GM23338 (cell line): ENCODE results near the gene PLXNA2.

Experiments used
- CREB1 ChIP-seq: fragments of 250-450 bp; sonication (Bioruptor Pico); IDR thresholded peaks from 2 replicates; pipeline ENCODE4 v1.5.0; 2020; ENCODE audit warnings: low read depth, mild to moderate bottlenecking, moderate library complexity
- EZH2 ChIP-seq: fragments of 200-600 bp; sonication (generic); IDR thresholded peaks from one replicate; pipeline ENCODE4 v1.8.0; 2017; ENCODE audit warnings: antibody characterized with exemption, mild to moderate bottlenecking, low read depth; ENCODE audit not compliant: unreplicated experiment
- EZH2phosphoT487 ChIP-seq: fragments of 200-600 bp; sonication (generic); IDR thresholded peaks from one replicate; pipeline ENCODE4 v1.8.1; 2018; ENCODE audit warnings: antibody characterized with exemption; ENCODE audit not compliant: unreplicated experiment
- POLR2AphosphoS5 ChIP-seq: IDR thresholded peaks from 2 replicates; pipeline ENCODE4 v1.6.1; 2016; ENCODE audit warnings: antibody characterized with exemption, low read depth
- TF ChIP-seq, protein P1 (sequence below), 2 experiments: fragments of 200-600 bp in 1 of 2; sonication (generic) in 1 of 2; conservative IDR thresholded peaks; 2 replicates each; pipeline versions ENCODE4 v1.5.1 to v1.6.1; 2016 to 2017; ENCODE audit warnings: antibody characterized with exemption in 2 of 2, low read depth in 2 of 2, mild to moderate bottlenecking in 2 of 2, moderate library complexity in 1 of 2
- TF ChIP-seq, protein P2 (sequence below): IDR thresholded peaks from one replicate; pipeline ENCODE4 v1.6.1; 2018; ENCODE audit warnings: antibody characterized with exemption; ENCODE audit not compliant: unreplicated experiment
- TF ChIP-seq, protein P3 (sequence below): IDR thresholded peaks from 2 replicates; pipeline ENCODE4 v1.6.1; 2016; ENCODE audit warnings: antibody characterized with exemption

DNA sequence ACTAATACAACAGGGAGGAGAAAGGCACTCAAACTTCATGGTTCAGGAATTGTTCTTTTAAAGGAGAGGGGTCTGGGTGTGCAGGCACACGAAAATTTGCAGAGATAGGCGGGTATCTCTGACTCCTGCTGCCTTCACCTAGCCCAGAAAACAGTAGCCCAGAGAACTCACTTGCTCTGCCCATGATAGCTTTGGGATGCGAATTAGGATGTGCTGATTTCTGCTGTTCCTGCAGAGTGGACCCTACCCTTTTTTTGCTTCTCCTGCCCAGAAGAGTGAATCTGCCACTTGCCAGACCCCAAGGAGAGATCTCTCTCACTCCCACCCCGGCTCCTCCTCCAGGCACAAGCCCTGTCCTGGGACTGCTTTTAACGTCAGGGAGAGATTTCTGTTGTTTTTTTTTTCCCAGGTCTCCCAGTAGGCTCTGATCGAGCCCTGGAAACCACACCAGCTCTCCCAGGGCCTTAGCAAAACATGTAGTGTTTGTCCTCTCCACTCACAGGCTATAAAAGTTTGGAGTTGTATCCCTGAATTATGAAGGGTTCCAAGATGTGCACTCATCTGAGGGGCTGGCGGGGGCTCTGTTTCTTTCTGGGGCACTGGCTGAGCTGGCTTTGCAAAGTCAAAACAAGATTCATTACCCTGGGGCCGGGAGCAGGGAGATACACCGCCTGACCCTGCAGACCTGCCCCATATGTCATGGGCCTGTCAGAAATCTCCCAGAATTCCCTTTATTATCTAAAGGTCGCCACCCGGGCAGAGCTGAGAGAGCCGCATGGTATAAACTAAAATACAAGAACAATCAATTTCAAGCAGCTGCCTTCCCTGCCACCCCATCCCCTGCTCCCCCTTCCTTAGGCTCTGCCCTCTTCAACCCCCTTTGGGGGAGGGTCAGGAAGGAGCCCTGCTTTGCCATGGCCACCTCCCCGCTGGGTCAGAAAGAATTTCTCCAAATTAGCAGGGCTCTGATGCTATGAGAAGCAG, 17.9 kb downstream of the PLXNA2 start:
- TF ChIP-seq, protein P1, sequence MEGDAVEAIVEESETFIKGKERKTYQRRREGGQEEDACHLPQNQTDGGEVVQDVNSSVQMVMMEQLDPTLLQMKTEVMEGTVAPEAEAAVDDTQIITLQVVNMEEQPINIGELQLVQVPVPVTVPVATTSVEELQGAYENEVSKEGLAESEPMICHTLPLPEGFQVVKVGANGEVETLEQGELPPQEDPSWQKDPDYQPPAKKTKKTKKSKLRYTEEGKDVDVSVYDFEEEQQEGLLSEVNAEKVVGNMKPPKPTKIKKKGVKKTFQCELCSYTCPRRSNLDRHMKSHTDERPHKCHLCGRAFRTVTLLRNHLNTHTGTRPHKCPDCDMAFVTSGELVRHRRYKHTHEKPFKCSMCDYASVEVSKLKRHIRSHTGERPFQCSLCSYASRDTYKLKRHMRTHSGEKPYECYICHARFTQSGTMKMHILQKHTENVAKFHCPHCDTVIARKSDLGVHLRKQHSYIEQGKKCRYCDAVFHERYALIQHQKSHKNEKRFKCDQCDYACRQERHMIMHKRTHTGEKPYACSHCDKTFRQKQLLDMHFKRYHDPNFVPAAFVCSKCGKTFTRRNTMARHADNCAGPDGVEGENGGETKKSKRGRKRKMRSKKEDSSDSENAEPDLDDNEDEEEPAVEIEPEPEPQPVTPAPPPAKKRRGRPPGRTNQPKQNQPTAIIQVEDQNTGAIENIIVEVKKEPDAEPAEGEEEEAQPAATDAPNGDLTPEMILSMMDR (conservative IDR thresholded peaks at IDR 0.05; ENCODE audit: low read depth in 2 of 2): no peak
- TF ChIP-seq, protein P2, sequence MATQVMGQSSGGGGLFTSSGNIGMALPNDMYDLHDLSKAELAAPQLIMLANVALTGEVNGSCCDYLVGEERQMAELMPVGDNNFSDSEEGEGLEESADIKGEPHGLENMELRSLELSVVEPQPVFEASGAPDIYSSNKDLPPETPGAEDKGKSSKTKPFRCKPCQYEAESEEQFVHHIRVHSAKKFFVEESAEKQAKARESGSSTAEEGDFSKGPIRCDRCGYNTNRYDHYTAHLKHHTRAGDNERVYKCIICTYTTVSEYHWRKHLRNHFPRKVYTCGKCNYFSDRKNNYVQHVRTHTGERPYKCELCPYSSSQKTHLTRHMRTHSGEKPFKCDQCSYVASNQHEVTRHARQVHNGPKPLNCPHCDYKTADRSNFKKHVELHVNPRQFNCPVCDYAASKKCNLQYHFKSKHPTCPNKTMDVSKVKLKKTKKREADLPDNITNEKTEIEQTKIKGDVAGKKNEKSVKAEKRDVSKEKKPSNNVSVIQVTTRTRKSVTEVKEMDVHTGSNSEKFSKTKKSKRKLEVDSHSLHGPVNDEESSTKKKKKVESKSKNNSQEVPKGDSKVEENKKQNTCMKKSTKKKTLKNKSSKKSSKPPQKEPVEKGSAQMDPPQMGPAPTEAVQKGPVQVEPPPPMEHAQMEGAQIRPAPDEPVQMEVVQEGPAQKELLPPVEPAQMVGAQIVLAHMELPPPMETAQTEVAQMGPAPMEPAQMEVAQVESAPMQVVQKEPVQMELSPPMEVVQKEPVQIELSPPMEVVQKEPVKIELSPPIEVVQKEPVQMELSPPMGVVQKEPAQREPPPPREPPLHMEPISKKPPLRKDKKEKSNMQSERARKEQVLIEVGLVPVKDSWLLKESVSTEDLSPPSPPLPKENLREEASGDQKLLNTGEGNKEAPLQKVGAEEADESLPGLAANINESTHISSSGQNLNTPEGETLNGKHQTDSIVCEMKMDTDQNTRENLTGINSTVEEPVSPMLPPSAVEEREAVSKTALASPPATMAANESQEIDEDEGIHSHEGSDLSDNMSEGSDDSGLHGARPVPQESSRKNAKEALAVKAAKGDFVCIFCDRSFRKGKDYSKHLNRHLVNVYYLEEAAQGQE: no peak
- TF ChIP-seq EZH2 (no peak), POLR2AphosphoS5 (no peak), EZH2phosphoT487 (no peak), CREB1 (CRISPR knock-in tag) (no peak)
- TF ChIP-seq, protein P3, sequence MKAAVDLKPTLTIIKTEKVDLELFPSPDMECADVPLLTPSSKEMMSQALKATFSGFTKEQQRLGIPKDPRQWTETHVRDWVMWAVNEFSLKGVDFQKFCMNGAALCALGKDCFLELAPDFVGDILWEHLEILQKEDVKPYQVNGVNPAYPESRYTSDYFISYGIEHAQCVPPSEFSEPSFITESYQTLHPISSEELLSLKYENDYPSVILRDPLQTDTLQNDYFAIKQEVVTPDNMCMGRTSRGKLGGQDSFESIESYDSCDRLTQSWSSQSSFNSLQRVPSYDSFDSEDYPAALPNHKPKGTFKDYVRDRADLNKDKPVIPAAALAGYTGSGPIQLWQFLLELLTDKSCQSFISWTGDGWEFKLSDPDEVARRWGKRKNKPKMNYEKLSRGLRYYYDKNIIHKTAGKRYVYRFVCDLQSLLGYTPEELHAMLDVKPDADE: no peak
